Esophagus squamous epithelium (tissue), 5 donors: ENCODE results near the gene CCDC121. TPM values are rescaled to one million over a fixed set of nuclear protein-coding genes. Genes with fewer than 3 reads are reported as not detected.

ENCODE experiments used
- DNase-seq: peaks from one replicate; lab custom pipeline; 2025; lab: John Stamatoyannopoulos, UW
- H3K27ac ChIP-seq, 4 donors: fragments of 200-600 bp; sonication (generic); one replicate each; pipeline ENCODE4 v1.5.1; 2016 to 2019; ENCODE audit warnings: mild to moderate bottlenecking in 1 of 4
- H3K27me3 ChIP-seq, 4 donors: fragments of 200-600 bp; sonication (generic); 1 replicate in 3 of 4; 2 replicates in 1 of 4; pipeline versions ENCODE4 v1.5.1 to v1.6.0; 2017 to 2021; ENCODE audit warnings: antibody characterized with exemption in 1 of 4
- H3K36me3 ChIP-seq, 3 donors: fragments of 200-600 bp; sonication (generic); one replicate each; pipeline ENCODE4 v1.5.1; 2016 to 2019
- H3K4me1 ChIP-seq, 3 donors: fragments of 200-600 bp; sonication (generic); one replicate each; pipeline ENCODE4 v1.5.1; 2017 to 2019
- H3K4me3 ChIP-seq, 4 donors: fragments of 200-600 bp; sonication (generic); 1 replicate in 3 of 4; 2 replicates in 1 of 4; pipeline ENCODE4 v1.5.1; 2016 to 2019; ENCODE audit warnings: mild to moderate bottlenecking in 2 of 4, moderate library complexity in 1 of 4
- H3K9me3 ChIP-seq, 3 donors: fragments of 200-600 bp; sonication (generic); one replicate each; pipeline ENCODE4 v1.5.1; 2016 to 2019
- POLR2A ChIP-seq, 4 donors: fragments of 450-650 bp; IDR thresholded peaks; one replicate each; pipeline ENCODE4 v1.6.1; 2017; ENCODE audit warnings: antibody characterized with exemption in 4 of 4, mild to moderate bottlenecking in 4 of 4, moderate library complexity in 3 of 4
- WGBS, 2 donors: methylation state at CpG; one replicate each; pipeline ENCODE4 v1.1.5; 2018; 5-methylcytosine and 5-hydroxymethylcytosine counted together
- intact Hi-C: fragments of 100-400 bp; cut with DNase I; formaldehyde crosslinking; loops from one replicate; pipeline ENCODE4 v1.15.0; 2022
- total RNA-seq, 4 donors: library from RNA; depleted of rRNA; stranded (reverse); fragments of >200 nt; gene quantifications; one replicate each; pipeline ENCODE4 v1.1.0, GENCODE V29; 2016
- TF ChIP-seq, protein P1 (sequence below), 6 experiments: fragments of 450-650 bp in 4 of 6; fragments of 200-600 bp in 2 of 6; sonication (generic) in 2 of 6; IDR thresholded peaks; one replicate each; pipeline ENCODE4 v1.5.1; 2016 to 2019; ENCODE audit warnings: antibody characterized with exemption in 6 of 6, mild to moderate bottlenecking in 4 of 6, moderate library complexity in 4 of 6
- donor health status: DM: yes; HTN: yes; CAD: no.

The CCDC121 gene
- total RNA-seq, 4 donors from 2014 or later = 0.44 to 3.1 (median 1.4) TPM

DNA sequence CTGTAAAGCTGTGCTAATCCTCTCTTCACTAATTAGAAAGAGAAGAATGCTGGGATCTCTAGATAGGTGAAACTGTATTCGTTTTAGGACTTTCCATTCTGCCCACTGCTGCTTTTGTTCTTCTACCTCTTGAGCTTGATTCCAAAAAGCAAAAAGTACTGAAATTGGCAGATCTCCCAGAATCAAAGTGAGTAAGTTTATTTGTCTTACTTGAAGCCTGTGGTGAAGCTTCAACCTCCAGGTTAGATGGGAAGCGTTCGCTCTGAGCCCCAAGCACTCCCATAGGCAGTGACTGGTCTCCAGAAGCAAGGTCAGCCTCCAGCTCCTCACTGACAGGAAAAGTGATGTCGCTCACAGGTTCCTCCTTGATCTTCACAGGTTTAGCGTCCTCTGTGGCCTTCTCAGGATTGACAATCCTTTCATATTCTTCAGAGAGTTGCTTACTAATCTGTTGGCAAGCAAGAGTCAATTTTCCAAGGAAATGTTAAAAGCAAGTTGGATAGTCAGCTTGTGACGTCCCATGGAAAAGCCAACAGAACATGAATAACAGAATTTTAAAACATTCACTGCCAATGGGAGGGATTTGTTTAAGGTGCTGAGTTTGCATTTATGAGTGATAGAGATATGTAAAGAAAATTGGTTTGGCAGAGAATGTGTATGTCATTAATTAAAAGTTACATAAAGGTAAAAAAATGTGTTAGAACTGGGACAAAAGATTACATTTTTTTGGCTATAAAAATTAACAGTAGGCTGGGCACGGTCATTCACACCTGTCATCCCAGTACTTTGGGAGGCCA is 26.5 kb upstream of the CCDC121 start:
- Histone ChIP-seq H3K4me3 (no peak overlapping the region), H3K27ac (no peak overlapping the region), H3K36me3 (peaks cover 0 to 100% (median 35%) of the 10 kb centered on the region in 3 donors), H3K4me1 (peaks cover 0 to 20% (median 3%) of the 10 kb centered on the region in 3 donors), H3K27me3 (no peaks in the 10 kb centered on the region), H3K9me3 (no peaks in the 10 kb centered on the region)
- TF ChIP-seq, protein P1, sequence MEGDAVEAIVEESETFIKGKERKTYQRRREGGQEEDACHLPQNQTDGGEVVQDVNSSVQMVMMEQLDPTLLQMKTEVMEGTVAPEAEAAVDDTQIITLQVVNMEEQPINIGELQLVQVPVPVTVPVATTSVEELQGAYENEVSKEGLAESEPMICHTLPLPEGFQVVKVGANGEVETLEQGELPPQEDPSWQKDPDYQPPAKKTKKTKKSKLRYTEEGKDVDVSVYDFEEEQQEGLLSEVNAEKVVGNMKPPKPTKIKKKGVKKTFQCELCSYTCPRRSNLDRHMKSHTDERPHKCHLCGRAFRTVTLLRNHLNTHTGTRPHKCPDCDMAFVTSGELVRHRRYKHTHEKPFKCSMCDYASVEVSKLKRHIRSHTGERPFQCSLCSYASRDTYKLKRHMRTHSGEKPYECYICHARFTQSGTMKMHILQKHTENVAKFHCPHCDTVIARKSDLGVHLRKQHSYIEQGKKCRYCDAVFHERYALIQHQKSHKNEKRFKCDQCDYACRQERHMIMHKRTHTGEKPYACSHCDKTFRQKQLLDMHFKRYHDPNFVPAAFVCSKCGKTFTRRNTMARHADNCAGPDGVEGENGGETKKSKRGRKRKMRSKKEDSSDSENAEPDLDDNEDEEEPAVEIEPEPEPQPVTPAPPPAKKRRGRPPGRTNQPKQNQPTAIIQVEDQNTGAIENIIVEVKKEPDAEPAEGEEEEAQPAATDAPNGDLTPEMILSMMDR (IDR thresholded peaks at IDR 0.05) = no peak
- TF ChIP-seq POLR2A (IDR thresholded peaks at IDR 0.05) = no peak
- no peak for DNase-seq
- 55 to 66% methylated on average over 7 of the region's 7 CpGs for WGBS, 2 donors
- intact Hi-C loops = no loop called here

GRCh38 chr2:27653397-27653796 is 24.6 kb upstream of the CCDC121 start:
- Histone ChIP-seq H3K4me3 (no peak overlapping the region), H3K27ac (no peak overlapping the region), H3K4me1 (peaks cover 0 to 6% (median 0%) of the 10 kb centered on the region in 3 donors), H3K36me3 (peaks cover 0 to 100% (median 38%) of the 10 kb centered on the region in 3 donors), H3K9me3 (no peaks in the 10 kb centered on the region), H3K27me3 (no peaks in the 10 kb centered on the region)
- DNase-seq = no peak
- WGBS, 2 donors = 78 to 92% methylated on average over 2 of the region's 2 CpGs
- intact Hi-C loops = no loop called here
- no peak for TF ChIP-seq POLR2A (IDR thresholded peaks at IDR 0.05)
- TF ChIP-seq, protein P1 (IDR thresholded peaks at IDR 0.05) = no peak

- Histone ChIP-seq H3K36me3 (peaks cover 4 to 100% (median 44%) of the 10 kb centered on the region in 3 donors), H3K27me3 (no peaks in the 10 kb centered on the region)
- no peak for DNase-seq
Measured at GRCh38 chr2:27652790-27653189, 24.0 kb upstream of the CCDC121 start.

DNA sequence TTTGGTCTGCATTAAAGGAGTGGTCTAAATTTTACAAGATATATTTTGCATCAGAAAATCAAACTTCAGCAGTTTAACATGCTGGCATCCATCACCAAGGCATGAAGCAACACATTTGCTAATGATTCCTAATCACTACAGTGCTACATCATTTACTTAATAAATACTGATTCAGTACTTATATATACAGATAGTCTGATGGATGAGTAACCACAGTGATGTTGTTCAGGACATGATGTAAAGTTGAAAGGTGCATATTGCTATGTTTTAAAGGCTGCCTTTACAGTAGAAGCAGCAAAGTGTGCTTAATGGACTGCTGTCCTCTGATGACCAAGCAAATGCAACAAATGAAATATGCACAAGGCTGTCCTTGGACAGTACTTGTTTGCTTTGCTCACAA is 23.5 kb upstream of the CCDC121 start:
- intact Hi-C loops = no loop called here
- Histone ChIP-seq H3K4me3 (no peak overlapping the region), H3K27me3 (no peaks in the 10 kb centered on the region), H3K27ac (no peak overlapping the region), H3K9me3 (no peaks in the 10 kb centered on the region), H3K36me3 (peaks cover 5 to 100% (median 44%) of the 10 kb centered on the region in 3 donors), H3K4me1 (peaks cover 0 to 6% (median 0%) of the 10 kb centered on the region in 3 donors)
- no peak for DNase-seq
- no peak for TF ChIP-seq POLR2A (IDR thresholded peaks at IDR 0.05)
- TF ChIP-seq, protein P1 (IDR thresholded peaks at IDR 0.05) = no peak

More at GRCh38 chr2:27652790-27653189, 24.0 kb upstream of the CCDC121 start:
- Histone ChIP-seq H3K27ac (no peak overlapping the region), H3K9me3 (no peaks in the 10 kb centered on the region), H3K4me3 (no peak overlapping the region), H3K4me1 (peaks cover 0 to 6% (median 0%) of the 10 kb centered on the region in 3 donors)
- intact Hi-C loops = no loop called here
- TF ChIP-seq POLR2A (IDR thresholded peaks at IDR 0.05) = no peak
- TF ChIP-seq, protein P1 (IDR thresholded peaks at IDR 0.05) = no peak
- 83 to 88% methylated on average over 1 of the region's 1 CpG for WGBS, 2 donors

- 73 to 74% methylated on average over 4 of the region's 4 CpGs for WGBS, 2 donors
- Histone ChIP-seq H3K4me3 (no peak overlapping the region), H3K9me3 (no peaks in the 10 kb centered on the region), H3K4me1 (peaks cover 0 to 6% (median 0%) of the 10 kb centered on the region in 3 donors), H3K36me3 (peaks cover 5 to 100% (median 40%) of the 10 kb centered on the region in 3 donors), H3K27ac (no peak overlapping the region), H3K27me3 (no peaks in the 10 kb centered on the region)
- intact Hi-C loops = no loop called here
- no peak for DNase-seq
- TF ChIP-seq POLR2A (IDR thresholded peaks at IDR 0.05) = no peak
- TF ChIP-seq, protein P1 (IDR thresholded peaks at IDR 0.05) = no peak
Measured at GRCh38 chr2:27651056-27651455, 22.2 kb upstream of the CCDC121 start.
